Vagina (tissue), 2 donors: ENCODE data around the gene TXNRD2. TPM values are rescaled to one million over a fixed set of nuclear protein-coding genes. Genes with fewer than 3 reads are reported as not detected.

Experiments used
- DNase-seq, 2 donors: peaks; one replicate each; pipeline ENCODE4 v3.0.0-alpha.2; 2017; ENCODE audit errors: extremely low spot score in 2 of 2
- H3K27ac ChIP-seq: fragments of 200-600 bp; sonication (generic); one replicate; pipeline ENCODE4 v1.5.1; 2019
- H3K27me3 ChIP-seq: fragments of 200-600 bp; sonication (generic); one replicate; pipeline ENCODE4 v1.5.1; 2019
- H3K36me3 ChIP-seq, 2 donors: fragments of 200-600 bp; sonication (generic); one replicate each; pipeline ENCODE4 v1.5.1; 2017 to 2019
- H3K4me1 ChIP-seq: fragments of 200-600 bp; sonication (generic); one replicate; pipeline ENCODE4 v1.5.1; 2019
- H3K4me3 ChIP-seq, 2 donors: fragments of 200-600 bp; sonication (generic); 1 replicate in 1 of 2; 2 replicates in 1 of 2; pipeline ENCODE4 v1.5.1; 2016 to 2019
- H3K9me3 ChIP-seq: fragments of 200-600 bp; sonication (generic); one replicate; pipeline ENCODE4 v1.5.1; 2019
- CTCF ChIP-seq, 3 experiments: fragments of 450-650 bp in 2 of 3; fragments of 200-600 bp in 1 of 3; sonication (generic) in 1 of 3; IDR thresholded peaks; one replicate each; pipeline ENCODE4 v1.5.1; 2017 to 2019; ENCODE audit warnings: antibody characterized with exemption in 3 of 3, mild to moderate bottlenecking in 2 of 3, moderate library complexity in 2 of 3
- POLR2A ChIP-seq, 2 donors: fragments of 450-650 bp; IDR thresholded peaks; one replicate each; pipeline ENCODE4 v1.6.1; 2017; ENCODE audit warnings: antibody characterized with exemption in 2 of 2, mild to moderate bottlenecking in 2 of 2, moderate library complexity in 2 of 2
- POLR2AphosphoS5 ChIP-seq, 2 donors: sonication (generic); formaldehyde crosslinking; IDR thresholded peaks; one replicate each; pipeline ENCODE4 v1.9.0; 2017; ENCODE audit warnings: antibody characterized with exemption in 2 of 2, mild to moderate bottlenecking in 2 of 2, low read depth in 1 of 2; ENCODE audit not compliant: insufficient read depth in 1 of 2
- intact Hi-C: fragments of 100-400 bp; cut with DNase I; formaldehyde crosslinking; loops from one replicate; pipeline ENCODE4 v1.15.1; 2023
- total RNA-seq: library from RNA; depleted of rRNA; stranded (reverse); fragments of >200 nt; gene quantifications from one replicate; pipeline ENCODE4 v1.2.3, GENCODE V29; 2016

The TXNRD2 gene
- total RNA-seq, 1 donor from 2014 or later, result 13.5 TPM

- H3K27ac ChIP-seq, result no peak overlapping the region
- DNase-seq, result no peak
- H3K36me3 ChIP-seq, result peaks cover 0 to 9% of the 10 kb centered on the region in 2 donors
- no peaks in the 10 kb centered on the region for H3K4me1 ChIP-seq
- H3K27me3 ChIP-seq, result no peaks in the 10 kb centered on the region
- H3K4me3 ChIP-seq, result no peak overlapping the region
- intact Hi-C loops, result no loop called here
- no peak for TF ChIP-seq POLR2A (IDR thresholded peaks at IDR 0.05)
- TF ChIP-seq CTCF (IDR thresholded peaks at IDR 0.05), result no peak
- no peak for TF ChIP-seq POLR2AphosphoS5 (IDR thresholded peaks at IDR 0.05; ENCODE audit: insufficient read depth in 1 of 2, low read depth in 1 of 2)
- H3K9me3 ChIP-seq, result no peaks in the 10 kb centered on the region
These were observed 42.6 kb downstream of the TXNRD2 start for GRCh38 chr22:19898831-19899567.

- Histone ChIP-seq H3K4me3 (no peak overlapping the region), H3K27me3 (no peaks in the 10 kb centered on the region), H3K36me3 (peaks cover 0 to 9% of the 10 kb centered on the region in 2 donors), H3K27ac (no peak overlapping the region), H3K4me1 (peaks cover 1% of the 10 kb centered on the region), H3K9me3 (no peaks in the 10 kb centered on the region)
- intact Hi-C loops, result no loop called here
- TF ChIP-seq POLR2AphosphoS5 (IDR thresholded peaks at IDR 0.05; ENCODE audit: insufficient read depth in 1 of 2, low read depth in 1 of 2) (no peak), POLR2A (IDR thresholded peaks at IDR 0.05) (no peak), CTCF (IDR thresholded peaks at IDR 0.05) (no peak)
- DNase-seq, result no peak
These were observed 43.5 kb downstream of the TXNRD2 start for GRCh38 chr22:19898145-19898544.

GRCh38 chr22:19897726-19898125, 43.9 kb downstream of the TXNRD2 start:
- Histone ChIP-seq H3K9me3 (no peaks in the 10 kb centered on the region), H3K4me1 (peaks cover 5% of the 10 kb centered on the region), H3K27ac (no peak overlapping the region), H3K4me3 (no peak overlapping the region), H3K36me3 (peaks cover 0 to 9% of the 10 kb centered on the region in 2 donors), H3K27me3 (no peaks in the 10 kb centered on the region)
- intact Hi-C loops, result no loop called here
- TF ChIP-seq CTCF (IDR thresholded peaks at IDR 0.05), result no peak
- TF ChIP-seq POLR2A (IDR thresholded peaks at IDR 0.05), result no peak
- TF ChIP-seq POLR2AphosphoS5 (IDR thresholded peaks at IDR 0.05; ENCODE audit: insufficient read depth in 1 of 2, low read depth in 1 of 2), result no peak
- DNase-seq, result no peak

- intact Hi-C loops, result no loop called here
- Histone ChIP-seq H3K4me3 (no peak overlapping the region), H3K27me3 (no peaks in the 10 kb centered on the region), H3K9me3 (no peaks in the 10 kb centered on the region), H3K4me1 (peaks cover 14% of the 10 kb centered on the region), H3K36me3 (peaks cover 0 to 9% of the 10 kb centered on the region in 2 donors), H3K27ac (no peak overlapping the region)
- TF ChIP-seq POLR2AphosphoS5 (IDR thresholded peaks at IDR 0.05; ENCODE audit: insufficient read depth in 1 of 2, low read depth in 1 of 2) (no peak), CTCF (IDR thresholded peaks at IDR 0.05) (no peak), POLR2A (IDR thresholded peaks at IDR 0.05) (no peak)
- no peak for DNase-seq
These were observed 44.8 kb downstream of the TXNRD2 start for GRCh38 chr22:19896665-19897355.
